GM21367 (cell line): ENCODE results near the gene SUN2.

Experiments used
- ATAC-seq: cut with Tn5 transposase; IDR thresholded peaks from one replicate; pipeline ENCODE4 v1.9.1; 2021; ENCODE audit not compliant: unreplicated experiment

The SUN2 gene

GRCh38 chr22:38700270-38700788, 55.5 kb downstream of the SUN2 start:
- peak; percentile 24 for ATAC-seq

- no peak for ATAC-seq
Observed at GRCh38 chr22:38699784-38700183, 56.0 kb downstream of the SUN2 start.

- no peak for ATAC-seq
Observed at GRCh38 chr22:38699143-38699542, 56.7 kb downstream of the SUN2 start.

- ATAC-seq = no peak
Observed at GRCh38 chr22:38698407-38699094, 57.2 kb downstream of the SUN2 start.

- no peak for ATAC-seq
Observed at GRCh38 chr22:38697425-38698089, 58.2 kb downstream of the SUN2 start.

- ATAC-seq = no peak
Observed at GRCh38 chr22:38696606-38697424, 59.0 kb downstream of the SUN2 start.

- no peak for ATAC-seq
Observed at GRCh38 chr22:38694940-38695339, 60.9 kb downstream of the SUN2 start.

GRCh38 chr22:38694049-38694448, 61.7 kb downstream of the SUN2 start:
- ATAC-seq = no peak

GRCh38 chr22:38689651-38690050, 66.1 kb downstream of the SUN2 start:
- ATAC-seq = no peak

GRCh38 chr22:38685761-38686160, 70.0 kb downstream of the SUN2 start:
- ATAC-seq = no peak

- ATAC-seq = no peak
Observed at GRCh38 chr22:38684895-38685294, 70.9 kb downstream of the SUN2 start.
